Anterior cingulate cortex (tissue), 58 donors: Measurements from ENCODE around the gene PABPC1L2B.
"Not testable (repeated sequence)": the region's sequence is repeated elsewhere in the genome, so short reads cannot be mapped to it uniquely, and the experiment has no call there.

Source experiments
- DNase-seq, 58 donors: peaks; one replicate each; lab custom pipeline; 2025; lab: John Stamatoyannopoulos, UW

Gene PABPC1L2B

DNA sequence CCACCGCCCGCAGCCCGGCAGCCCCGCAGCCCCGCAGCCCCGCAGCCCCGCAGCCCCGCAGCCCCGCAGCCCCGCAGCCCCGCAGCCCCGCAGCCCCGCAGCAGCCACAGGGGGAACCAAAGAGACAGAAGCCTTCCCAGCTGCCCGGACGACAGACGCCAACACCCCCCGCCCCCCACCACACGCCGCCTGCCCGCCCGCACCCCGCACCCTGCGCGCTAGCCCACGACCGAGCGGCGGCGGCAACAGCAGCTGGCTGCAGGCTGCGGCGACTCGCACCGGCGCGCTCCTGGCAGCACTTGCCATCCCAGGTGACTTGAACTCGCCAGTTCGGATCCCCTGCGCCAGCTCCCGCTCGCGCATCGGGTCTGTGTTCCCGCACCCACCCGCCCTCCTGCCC, at the start of gene PABPC1L2B:
PABPC1L2B (plus strand) TSS at position 207 of the 400 bp plus-strand sequence. CDS start 704 bp downstream, outside the sequence.
- not testable (repeated sequence) for DNase-seq

DNA sequence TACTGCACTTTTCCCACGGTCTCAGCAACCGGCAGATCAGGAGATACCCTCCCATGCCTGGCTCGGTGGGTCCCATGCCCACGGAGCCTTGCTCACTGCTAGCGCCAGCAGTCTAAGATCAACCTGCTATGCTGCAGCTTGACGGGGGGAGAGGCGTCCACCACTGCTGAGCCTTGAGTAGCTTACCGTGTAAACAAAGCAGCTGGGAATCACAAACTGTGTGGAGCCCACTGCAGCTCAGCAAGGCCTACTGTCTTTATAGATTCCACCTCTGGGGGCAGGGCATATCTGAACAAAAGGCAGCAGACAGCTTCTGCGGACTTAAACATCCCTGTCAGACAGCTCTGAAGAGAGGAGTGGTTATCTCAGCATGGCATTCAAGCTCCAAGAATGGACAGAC, 42.8 kb upstream of the PABPC1L2B start:
- DNase-seq, result not testable (repeated sequence)

DNA sequence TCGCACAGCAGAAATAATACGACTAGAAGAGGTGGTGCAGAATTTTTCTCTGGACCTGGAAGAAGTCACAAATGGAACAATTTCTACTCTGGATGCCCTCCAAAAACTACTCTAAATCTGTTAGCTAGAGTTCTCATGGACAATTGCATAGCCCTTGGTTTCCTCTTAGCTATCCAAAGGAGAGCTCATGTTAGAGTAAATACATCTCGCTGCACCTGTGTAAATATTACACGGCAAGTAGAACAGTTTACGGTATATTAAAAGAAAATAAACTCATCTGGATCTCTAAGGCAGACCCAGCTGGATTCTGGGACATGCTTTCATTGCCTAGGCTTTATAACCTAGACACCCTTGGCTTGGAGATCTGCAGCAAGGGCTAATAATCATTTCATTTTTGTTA, 30.9 kb upstream of the PABPC1L2B start:
- not testable (repeated sequence) for DNase-seq

DNA sequence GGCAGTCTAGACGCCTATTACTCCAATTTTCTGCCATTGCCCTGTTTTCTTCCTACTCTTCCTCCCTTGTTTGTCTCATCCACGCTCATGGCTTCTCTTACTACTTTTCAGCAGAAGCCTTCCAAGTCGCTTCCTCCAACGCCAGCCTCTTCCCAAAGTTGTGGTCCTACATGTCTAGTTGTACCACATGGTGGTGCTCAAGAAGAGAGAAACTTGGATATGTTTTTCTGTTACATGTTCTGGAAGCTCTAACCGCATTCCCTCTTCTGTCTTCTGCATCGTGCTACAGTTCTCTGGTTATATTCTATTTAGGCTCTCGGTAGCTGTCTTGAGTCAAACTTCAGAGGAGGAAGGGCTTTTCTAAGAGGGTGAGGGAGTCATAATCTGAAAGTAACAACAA, 27.9 kb upstream of the PABPC1L2B start:
- DNase-seq, result not testable (repeated sequence)

DNA sequence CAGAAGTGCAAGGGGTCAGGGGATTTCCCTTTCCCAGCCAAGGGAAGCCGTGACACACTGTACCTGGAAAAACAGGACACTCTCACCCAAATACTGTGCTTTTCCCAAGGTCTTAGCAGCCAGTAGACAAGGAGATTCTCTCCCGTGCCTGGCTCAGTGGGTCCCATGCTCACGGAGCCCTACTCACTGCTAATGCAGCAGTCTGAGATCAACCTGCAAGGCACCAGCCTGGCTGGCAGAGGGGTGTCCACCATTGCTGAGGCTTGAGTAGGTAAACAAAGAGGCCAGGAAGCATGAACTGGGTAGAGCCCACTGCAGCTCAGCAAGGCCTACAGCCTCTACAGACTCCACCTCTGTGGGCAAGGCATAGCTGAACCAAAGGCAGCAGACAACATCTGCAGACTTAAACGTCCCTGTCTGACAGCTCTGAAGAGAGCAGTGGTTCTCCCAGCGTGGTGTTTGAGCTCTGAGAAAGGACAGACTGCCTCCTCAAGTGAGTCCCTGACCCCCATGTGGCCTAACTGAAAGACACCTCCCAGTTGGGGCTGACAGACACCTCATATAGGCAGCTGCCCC, 21.8 kb upstream of the PABPC1L2B start:
- DNase-seq, result not testable (repeated sequence)

DNA sequence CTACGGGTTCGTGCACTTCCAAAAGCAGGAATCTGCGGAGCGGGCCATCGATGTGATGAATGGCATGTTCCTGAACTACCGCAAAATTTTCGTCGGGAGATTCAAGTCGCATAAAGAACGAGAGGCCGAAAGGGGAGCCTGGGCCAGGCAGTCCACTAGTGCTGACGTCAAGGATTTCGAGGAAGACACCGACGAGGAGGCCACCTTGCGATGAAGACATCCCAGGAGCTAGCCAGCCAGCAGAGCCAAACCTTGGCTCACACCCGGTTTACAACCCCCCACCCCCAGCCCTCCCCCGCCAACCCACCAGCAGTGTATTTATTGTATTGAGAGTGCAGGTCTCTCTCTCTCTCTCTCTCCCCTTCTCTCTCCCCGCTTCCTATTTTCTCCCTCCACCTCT, 1.3 kb downstream of the PABPC1L2B start:
- not testable (repeated sequence) for DNase-seq

DNA sequence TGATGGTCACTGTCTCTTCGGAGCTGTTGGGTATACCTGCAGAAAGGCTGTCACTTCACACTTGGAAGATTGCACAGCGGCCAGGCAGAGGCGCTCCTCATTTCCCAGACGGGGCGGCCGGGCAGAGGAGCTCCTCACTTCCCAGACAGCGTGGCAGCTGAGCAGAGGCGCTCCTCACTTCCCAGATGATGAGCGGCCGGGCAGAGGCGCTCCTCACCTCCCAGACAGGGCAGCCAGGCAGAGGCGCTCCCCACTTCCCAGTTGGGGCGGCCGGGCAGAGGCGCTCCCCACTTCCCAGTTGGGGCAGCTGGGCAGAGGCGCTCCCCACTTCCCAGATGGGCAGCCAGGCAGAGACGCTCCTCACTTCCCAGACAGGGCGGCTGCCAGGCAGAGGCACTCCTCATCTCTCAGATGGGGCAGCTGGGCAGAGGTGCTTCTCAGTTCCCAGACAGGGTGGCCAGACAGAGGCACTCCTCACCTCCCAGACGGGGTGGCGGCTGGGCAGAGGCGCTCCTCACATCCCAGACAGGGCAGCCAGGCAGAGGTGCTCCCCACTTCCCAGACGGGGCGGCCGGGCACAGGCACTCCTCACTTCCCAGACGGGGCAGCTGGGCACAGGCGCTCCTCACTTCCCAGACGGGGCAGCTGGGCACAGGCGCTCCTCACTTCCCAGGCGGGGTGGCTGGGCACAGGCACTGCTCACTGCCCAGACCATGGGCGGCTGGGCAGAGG, 18.8 kb downstream of the PABPC1L2B start:
- DNase-seq, result no peak

DNA sequence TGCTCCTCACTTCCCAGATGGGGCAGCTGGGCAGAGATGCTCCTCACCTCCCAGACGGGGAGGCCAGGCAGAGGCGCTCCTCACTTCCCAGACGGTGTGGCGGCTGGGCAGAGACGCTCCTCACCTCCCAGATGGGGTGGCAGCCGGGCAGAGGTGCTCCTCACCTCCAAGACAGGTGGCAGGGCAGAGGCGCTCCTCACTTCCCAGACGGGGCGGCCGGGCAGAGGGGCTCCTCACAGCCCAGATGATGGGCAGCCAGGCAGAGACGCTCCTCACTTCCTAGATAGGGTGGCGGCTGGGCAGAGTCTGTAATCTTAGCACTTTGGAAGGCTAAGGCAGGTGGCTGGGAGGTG, 19.3 kb downstream of the PABPC1L2B start:
- not testable (repeated sequence) for DNase-seq

DNA sequence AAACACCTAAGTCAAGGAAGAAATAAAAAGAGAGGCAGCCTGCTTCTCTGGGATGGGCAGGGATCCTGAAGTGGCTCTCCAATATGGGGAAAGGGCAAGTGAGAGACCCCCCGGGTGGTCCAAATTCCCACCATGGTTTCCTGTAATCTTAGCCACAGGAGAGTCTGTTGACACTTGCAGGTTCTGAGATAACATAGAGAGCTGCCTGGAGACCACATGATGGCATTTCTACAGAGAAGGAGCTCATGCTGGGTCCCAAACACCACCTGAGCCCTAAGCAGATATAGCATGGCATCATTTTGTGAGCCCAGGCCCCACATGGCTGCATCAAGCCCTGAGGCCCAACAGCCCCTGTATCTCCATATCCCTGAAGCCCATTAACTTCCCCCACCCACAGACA, 26.1 kb downstream of the PABPC1L2B start:
- no peak for DNase-seq
